SKM-1 (cell line): Measurements from ENCODE around the gene NDRG3.
"Not testable (repeated sequence)": the region's sequence is repeated elsewhere in the genome, so short reads cannot be mapped to it uniquely, and the experiment has no call there.

Experiments
- DNase-seq: peaks from one replicate; lab custom pipeline; 2025; ENCODE audit not compliant: unreplicated experiment; lab: John Stamatoyannopoulos, UW

NDRG3 gene

GRCh38 chr20:36645998-36646397, 99.9 kb downstream of the NDRG3 start, which contains the start of gene SLA2:
Gene SLA2 (minus strand): TSS chr20:36646196. CDS start chr20:36641335, 4,861 bp downstream.
- DNase-seq, result peak; percentile 73

DNA sequence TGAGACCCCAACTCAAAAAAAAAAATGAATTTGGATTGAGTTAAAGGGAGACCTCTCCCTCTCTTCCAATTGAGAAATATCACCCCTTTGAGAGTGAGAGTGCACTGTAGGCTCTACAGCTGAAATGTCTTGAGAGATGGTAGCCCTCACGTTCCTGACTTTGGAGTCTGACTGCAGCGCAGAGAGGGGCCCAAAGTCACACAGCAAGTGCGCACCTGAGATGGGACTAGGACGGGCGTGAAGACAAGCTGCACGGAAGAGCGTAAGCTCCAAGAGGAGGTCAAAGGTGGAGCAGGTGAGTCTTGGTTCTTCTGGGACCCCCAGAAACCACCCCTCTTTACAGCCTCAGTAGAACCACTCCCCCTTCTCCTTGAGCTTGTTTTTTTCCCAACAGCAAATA, 100.5 kb downstream of the NDRG3 start:
- DNase-seq, result no peak

GRCh38 chr20:36644706-36645095, 101.2 kb downstream of the NDRG3 start:
- DNase-seq, result no peak

DNA sequence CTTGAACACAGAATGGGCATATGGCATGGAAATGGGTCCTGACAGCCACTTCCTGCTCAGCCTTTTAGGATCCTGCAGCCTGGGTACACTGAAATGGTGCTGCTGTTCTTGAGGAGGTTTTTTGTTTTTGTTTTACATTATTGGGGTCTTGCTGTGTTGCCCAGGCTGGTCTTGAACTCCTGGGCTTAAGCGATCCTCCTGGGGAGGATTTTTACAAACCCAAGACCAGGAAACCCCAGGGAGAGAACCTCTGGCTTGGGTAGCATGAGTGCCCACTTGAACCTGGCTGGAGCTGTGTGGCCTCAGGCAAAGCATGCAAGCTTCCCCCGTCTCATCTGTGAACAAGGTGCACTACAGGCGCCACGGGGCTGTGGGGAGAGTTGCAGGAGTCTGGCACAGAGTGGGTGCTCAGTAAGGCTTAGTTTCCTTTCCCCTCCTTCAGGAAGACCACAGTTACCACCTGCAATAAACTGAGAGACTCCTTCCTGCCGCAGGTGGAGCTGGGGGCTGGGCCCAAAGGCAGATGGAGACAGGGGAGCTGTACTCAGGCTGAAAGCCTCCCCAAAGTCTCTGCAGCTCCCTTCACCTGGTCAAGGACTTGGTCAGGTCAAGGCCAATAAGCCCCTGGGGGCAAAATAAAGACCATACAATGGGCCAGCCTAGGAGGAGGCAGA, 101.7 kb downstream of the NDRG3 start:
- no peak for DNase-seq

DNA sequence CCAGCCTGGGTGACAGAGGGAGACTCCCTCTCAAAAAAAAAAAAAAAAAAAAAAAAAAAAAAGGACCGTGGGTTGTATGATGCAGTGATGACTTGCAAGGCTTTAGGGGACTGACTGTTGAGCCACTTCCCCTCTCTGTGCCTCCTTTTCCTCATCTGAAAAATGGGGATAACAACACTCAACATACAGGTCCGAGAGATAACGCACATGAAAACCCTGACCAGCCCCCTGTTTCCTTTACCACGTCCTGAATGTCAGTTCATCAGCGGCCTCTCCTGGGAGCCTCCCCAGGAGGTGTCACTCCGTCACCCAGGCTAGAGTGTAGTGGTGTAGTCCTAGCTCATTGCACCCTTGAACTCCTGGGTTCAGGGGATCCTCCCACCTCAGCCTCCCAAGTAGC, 103.8 kb downstream of the NDRG3 start:
- no peak for DNase-seq

GRCh38 chr20:36641506-36641843, 104.4 kb downstream of the NDRG3 start:
- no peak for DNase-seq

- not testable (repeated sequence) for DNase-seq
These were observed 107.0 kb downstream of the NDRG3 start for GRCh38 chr20:36638876-36639400.

- DNase-seq, result no peak
These were observed 111.5 kb downstream of the NDRG3 start for GRCh38 chr20:36634342-36634741.

GRCh38 chr20:36633285-36633772, 112.6 kb downstream of the NDRG3 start:
- DNase-seq, result no peak

- no peak for DNase-seq
These were observed 113.2 kb downstream of the NDRG3 start for GRCh38 chr20:36632487-36633284.

DNA sequence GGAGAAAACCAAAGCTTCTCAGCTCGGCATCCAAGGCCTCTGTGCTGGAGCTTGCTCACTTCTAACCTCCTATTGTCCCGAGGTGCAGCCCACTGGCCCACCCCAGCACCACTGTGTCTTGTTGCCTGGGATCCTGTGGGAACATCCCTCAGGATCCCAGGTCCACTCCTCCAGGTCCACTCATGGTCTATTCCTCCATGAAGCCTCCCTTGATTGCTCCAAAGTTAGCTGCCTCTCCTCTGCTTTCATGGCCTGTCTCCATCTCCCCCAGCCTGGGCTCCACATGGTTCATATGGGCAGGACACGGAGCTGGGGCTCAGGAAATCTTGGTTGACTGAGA, 113.8 kb downstream of the NDRG3 start:
- DNase-seq, result no peak

- no peak for DNase-seq
These were observed 114.2 kb downstream of the NDRG3 start for GRCh38 chr20:36631646-36632045.

DNA sequence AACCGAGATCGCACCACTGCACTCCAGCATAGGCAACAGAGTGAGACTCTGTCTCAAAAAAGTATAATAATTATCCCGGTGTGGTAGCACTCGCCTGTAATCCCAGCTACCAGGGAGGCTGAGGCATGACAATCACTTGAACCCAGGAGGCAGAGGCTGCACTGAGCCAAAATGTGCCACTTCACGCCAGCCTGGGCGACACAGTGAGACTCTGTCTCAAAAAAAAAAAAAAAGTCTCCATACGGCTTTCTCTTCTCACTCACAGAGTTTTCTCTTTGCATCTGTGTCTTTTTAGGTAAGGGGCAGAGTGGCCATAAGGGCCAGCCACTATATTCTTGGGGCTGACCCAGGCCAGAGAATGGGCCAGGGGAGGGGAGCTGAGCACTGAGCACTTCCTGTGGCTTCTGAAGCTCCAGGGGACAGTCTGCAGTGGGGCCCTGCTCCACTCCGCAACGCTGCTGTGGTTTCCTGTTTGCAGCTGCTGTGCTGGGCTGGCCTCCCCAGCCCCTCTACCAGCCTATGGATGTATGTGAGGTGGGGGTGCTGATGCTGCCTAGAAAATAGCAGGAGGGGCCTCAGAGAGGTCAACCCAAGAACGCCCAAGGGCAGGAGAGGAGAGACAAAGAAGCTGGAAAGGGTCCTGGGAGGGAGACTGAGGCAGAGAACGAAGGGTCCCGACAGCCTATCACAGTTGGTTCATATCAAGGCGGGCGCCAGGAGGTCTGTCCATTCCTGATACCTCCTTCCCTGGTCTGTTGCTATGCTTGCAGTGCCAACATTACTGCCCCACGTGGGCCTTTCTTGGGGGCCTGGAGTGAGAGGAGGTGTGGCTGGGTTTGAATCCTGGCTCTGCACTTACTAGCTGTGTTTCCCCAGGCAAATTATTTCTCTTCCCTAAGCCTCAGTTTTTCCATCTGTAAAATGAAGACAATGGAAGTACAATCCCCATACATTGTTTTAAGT, 115.9 kb downstream of the NDRG3 start:
- no peak for DNase-seq

DNA sequence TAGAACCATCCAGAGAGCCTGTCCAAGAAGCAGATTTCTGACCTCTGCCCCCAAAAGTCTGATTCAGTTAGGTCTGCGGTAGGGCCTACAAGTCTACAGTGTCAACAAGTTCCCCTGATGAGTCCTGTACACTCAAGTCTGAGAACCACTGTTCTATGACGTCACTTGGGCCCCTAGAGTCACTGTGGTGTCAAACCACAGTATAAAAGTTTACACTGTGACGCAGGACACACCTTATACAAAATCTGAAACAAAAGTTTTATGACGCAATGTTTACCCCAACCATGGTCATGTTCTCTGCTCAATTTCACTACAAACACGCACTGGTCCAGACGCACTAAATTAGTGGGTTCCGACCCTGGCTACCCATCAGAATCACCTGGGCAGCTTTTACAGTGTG, 117.8 kb downstream of the NDRG3 start:
- no peak for DNase-seq

DNA sequence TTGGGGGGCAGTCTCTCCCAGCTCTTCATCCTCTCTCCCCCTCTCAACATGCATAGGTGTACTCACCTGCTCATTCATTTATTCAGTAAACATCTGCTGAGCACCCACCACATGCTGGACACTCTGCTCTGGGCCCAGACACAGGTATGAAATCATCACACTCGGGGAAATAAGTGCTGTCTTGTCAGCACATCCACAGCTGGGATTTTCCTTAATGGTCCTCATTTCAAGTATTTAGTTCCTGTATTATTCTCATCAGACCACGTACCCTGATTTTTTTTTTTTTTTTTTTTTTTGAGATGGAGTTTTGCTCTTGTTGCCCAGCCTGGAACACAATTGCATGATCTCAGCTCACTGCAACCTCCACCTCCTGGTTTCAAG, 121.0 kb downstream of the NDRG3 start:
- DNase-seq, result no peak

DNA sequence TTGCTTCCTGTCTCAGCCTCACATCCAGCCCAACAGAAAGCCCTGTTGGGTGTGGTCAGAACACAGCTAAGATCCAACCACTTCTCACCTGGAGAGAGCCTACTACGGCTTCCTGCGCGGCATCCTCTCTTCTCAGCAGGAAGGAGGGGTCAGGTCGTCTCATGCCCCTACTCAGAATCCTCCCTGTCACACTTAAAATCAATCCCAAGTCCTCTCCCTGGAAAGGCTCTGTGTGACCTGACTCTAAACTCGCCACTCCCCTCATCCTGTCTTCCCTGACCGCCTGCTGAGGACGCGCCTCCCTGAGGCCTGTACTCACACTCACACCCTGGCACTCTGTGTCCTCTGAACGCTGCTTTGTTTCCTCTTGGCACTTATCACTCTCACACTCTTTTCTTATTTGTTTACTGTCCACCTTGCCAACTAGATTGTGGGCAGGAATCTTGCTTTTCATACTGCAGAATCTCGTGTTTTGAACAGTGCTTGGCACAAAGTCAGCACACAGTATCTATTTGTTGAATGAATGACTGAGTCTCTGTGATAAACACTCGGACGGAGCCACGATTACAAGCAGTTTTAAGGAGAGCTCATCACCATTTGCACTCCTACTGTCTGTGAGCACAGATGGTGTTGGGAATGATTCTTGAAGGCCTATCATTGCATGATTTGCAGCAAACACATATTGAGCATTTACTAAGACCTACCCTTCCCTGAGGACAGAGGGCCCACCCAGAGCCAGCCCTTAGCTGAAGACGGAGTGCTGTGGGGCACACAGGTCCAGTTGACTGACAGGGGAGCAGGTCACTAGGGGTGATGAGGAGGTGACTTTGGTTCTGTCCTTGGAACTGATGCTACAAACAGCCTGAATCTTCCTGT, 121.6 kb downstream of the NDRG3 start:
- no peak for DNase-seq

- no peak for DNase-seq
These were observed 122.4 kb downstream of the NDRG3 start for GRCh38 chr20:36623444-36623843.

GRCh38 chr20:36620917-36621316, 125.0 kb downstream of the NDRG3 start:
- no peak for DNase-seq

DNA sequence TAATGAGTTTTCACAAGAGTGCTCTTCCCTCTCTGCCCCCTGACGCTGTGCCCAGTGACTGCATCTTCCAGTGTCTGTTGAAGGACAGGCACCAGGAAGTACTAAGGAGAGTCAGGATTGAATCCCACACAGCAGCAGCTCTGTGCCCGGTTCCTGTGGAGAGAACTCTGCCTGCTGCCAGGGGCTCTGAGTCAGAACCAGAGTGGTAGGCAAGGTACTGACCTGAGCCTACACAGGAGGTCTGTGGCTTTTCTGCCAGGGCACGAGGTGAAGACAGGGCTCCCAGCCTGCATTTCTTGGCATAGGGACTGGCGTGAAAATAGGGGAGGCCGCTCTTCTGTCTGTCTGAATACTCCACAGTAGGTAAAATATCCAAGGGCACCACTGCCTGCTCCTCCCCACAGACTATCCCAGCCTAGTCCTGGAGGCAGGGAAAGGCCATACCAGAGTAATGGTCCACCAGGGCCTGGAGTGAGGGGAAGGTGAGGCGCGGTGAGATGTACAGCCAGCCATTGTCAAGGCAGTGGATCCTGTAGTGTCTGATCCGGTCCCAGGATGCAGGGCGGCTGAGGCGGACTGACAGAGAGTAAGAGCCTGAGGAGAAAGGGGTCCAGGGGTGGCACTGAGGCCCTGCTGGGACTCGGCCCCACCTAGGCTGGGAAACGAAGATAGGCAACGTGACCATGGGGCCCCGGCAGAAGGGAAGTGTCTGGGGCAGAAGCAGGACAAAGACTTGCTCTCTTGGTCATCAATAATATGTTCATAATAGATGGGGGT, 130.9 kb downstream of the NDRG3 start:
- DNase-seq, result no peak

GRCh38 chr20:36613974-36614373, 131.9 kb downstream of the NDRG3 start:
- no peak for DNase-seq
